SK-N-SH (cell line): ENCODE measurements around the gene INHBB. TPM values are rescaled to one million over a fixed set of nuclear protein-coding genes. Genes with fewer than 3 reads are reported as not detected.

ENCODE experiments used
- CTCF ChIA-PET: fragments of 300-600, 350-600 bp; formaldehyde crosslinking; extraction: SDS; loops from one replicate; lab custom pipeline; 2021; lab: Yijun Ruan, JAX
- POLR2A ChIA-PET: fragments of 350-600 bp; sonication (Branson Sonifier 250); formaldehyde crosslinking; extraction: SDS; loops from one replicate; lab custom pipeline; 2020; ENCODE audit warnings: antibody characterized with exemption, inconsistent platforms; lab: Yijun Ruan, JAX
- DNase-seq: peaks from one replicate; pipeline ENCODE4 v3.0.0; 2012
- H2AFZ ChIP-seq: fragments of 200-600 bp; sonication (generic); 2 replicates; pipeline ENCODE4 v1.8.1; 2016; ENCODE audit warnings: antibody characterized with exemption, mild to moderate bottlenecking, low read depth
- H3F3A ChIP-seq: fragments of 200-600 bp; sonication (generic); replicated peaks from 2 replicates; pipeline ENCODE3; 2016; ENCODE audit warnings: antibody characterized with exemption, mild to moderate bottlenecking; ENCODE audit not compliant: insufficient read depth
- H3K27ac ChIP-seq, 2 experiments: fragments of 200-500 bp in 1 of 2; fragments of 200-600 bp in 1 of 2; sonication (Bioruptor generic) in 1 of 2; sonication (generic), shearing (Covaris generic) in 1 of 2; 2 replicates each; pipeline versions ENCODE4 v1.5.1 to v1.6.1; 2014 to 2016; ENCODE audit warnings: low read depth in 2 of 2, inconsistent platforms in 1 of 2, low read length in 1 of 2, mild to moderate bottlenecking in 1 of 2, mixed read lengths in 1 of 2
- H3K27me3 ChIP-seq: fragments of 200-600 bp; sonication (generic), shearing (Covaris generic); 2 replicates; pipeline ENCODE4 v1.6.1; 2016; ENCODE audit warnings: mixed run types; ENCODE audit not compliant: insufficient read depth
- H3K36me3 ChIP-seq, 2 experiments: fragments of 200-500 bp in 1 of 2; fragments of 200-600 bp in 1 of 2; sonication (Bioruptor generic) in 1 of 2; sonication (generic) in 1 of 2; replicated peaks in 1 of 2; 2 replicates each; pipeline versions ENCODE3 to v1.5.1; 2014 to 2016; ENCODE audit warnings: low read length in 1 of 2, mild to moderate bottlenecking in 1 of 2; ENCODE audit not compliant: insufficient read depth in 2 of 2, control insufficient read depth in 1 of 2
- H3K4me1 ChIP-seq, 2 experiments: fragments of 200-500 bp in 1 of 2; fragments of 200-600 bp in 1 of 2; sonication (Bioruptor generic) in 1 of 2; sonication (generic), shearing (Covaris generic) in 1 of 2; 2 replicates each; pipeline versions ENCODE4 v1.5.1 to v1.6.1; 2014 to 2016; ENCODE audit warnings: low read depth in 1 of 2, low read length in 1 of 2, mixed run types in 1 of 2; ENCODE audit not compliant: insufficient read depth in 2 of 2, control insufficient read depth in 1 of 2
- H3K4me2 ChIP-seq: fragments of 200-600 bp; sonication (generic), shearing (Covaris generic); 2 replicates; pipeline ENCODE4 v1.6.1; 2017; ENCODE audit warnings: mixed run types
- H3K4me3 ChIP-seq, 2 experiments: fragments of 200-500 bp in 1 of 2; fragments of 200-600 bp in 1 of 2; sonication (Bioruptor generic) in 1 of 2; sonication (generic), shearing (Covaris generic) in 1 of 2; 2 replicates each; pipeline versions ENCODE4 v1.5.1 to v1.8.1; 2014 to 2016; ENCODE audit warnings: low read depth in 2 of 2, inconsistent platforms in 1 of 2, low read length in 1 of 2, mild to moderate bottlenecking in 1 of 2, mixed read lengths in 1 of 2, moderate library complexity in 1 of 2
- H3K79me2 ChIP-seq: fragments of 200-600 bp; sonication (generic); 2 replicates; pipeline ENCODE4 v1.8.1; 2017; ENCODE audit warnings: mild to moderate bottlenecking; ENCODE audit not compliant: insufficient read depth
- H3K9ac ChIP-seq: fragments of 200-600 bp; sonication (generic); 2 replicates; pipeline ENCODE4 v1.6.1; 2017; ENCODE audit warnings: mixed run types
- H3K9me2 ChIP-seq: fragments of 200-600 bp; sonication (generic); 2 replicates; pipeline ENCODE4 v1.6.1; 2017; ENCODE audit warnings: mixed run types
- H3K9me3 ChIP-seq: fragments of 200-600 bp; sonication (generic); 2 replicates; pipeline ENCODE4 v1.6.1; 2017; ENCODE audit warnings: mixed run types, mild to moderate bottlenecking, moderate library complexity
- H4K20me1 ChIP-seq: fragments of 200-600 bp; sonication (generic); 2 replicates; pipeline ENCODE4 v1.6.1; 2017; ENCODE audit warnings: mild to moderate bottlenecking, mixed run types; ENCODE audit not compliant: insufficient read depth
- ELF1 ChIP-seq: IDR thresholded peaks from 2 replicates; pipeline ENCODE4 v1.4.0; 2012
- EP300 ChIP-seq, 2 experiments: IDR thresholded peaks; 2 replicates each; pipeline versions ENCODE4 v1.4.0 to v1.6.1; 2012; ENCODE audit warnings: borderline replicate concordance in 1 of 2, low read depth in 1 of 2, low read length in 1 of 2
- GABPA ChIP-seq: IDR thresholded peaks from 2 replicates; pipeline ENCODE4 v1.4.0; 2012; ENCODE audit warnings: low read depth, mild to moderate bottlenecking
- GATA2 ChIP-seq: sonication (generic); formaldehyde crosslinking; IDR thresholded peaks from 2 replicates; pipeline ENCODE4 v1.5.0; 2020; ENCODE audit warnings: mild to moderate bottlenecking, missing genetic modification reagents
- JUND ChIP-seq: IDR thresholded peaks from 2 replicates; pipeline ENCODE4 v1.4.0; 2012
- NRF1 ChIP-seq: IDR thresholded peaks from 2 replicates; pipeline ENCODE4 v1.6.1; 2012; ENCODE audit warnings: low read depth, mild to moderate bottlenecking, low read length
- POLR2AphosphoS5 ChIP-seq: IDR thresholded peaks from 2 replicates; pipeline ENCODE4 v1.6.1; 2012; ENCODE audit warnings: low read depth, low read length
- SIN3A ChIP-seq: IDR thresholded peaks from 2 replicates; pipeline ENCODE4 v1.6.1; 2012; ENCODE audit warnings: low read depth, mild to moderate bottlenecking, low read length, moderate library complexity, borderline replicate concordance
- TAF1 ChIP-seq: IDR thresholded peaks from 2 replicates; pipeline ENCODE4 v1.6.1; 2012; ENCODE audit warnings: low read depth, mild to moderate bottlenecking, low read length, moderate library complexity, borderline replicate concordance
- TCF12 ChIP-seq: IDR thresholded peaks from 2 replicates; pipeline ENCODE4 v1.4.0; 2012
- TEAD4 ChIP-seq: IDR thresholded peaks from 2 replicates; pipeline ENCODE4 v1.4.0; 2012; ENCODE audit warnings: mild to moderate bottlenecking, borderline replicate concordance; ENCODE audit not compliant: insufficient read depth
- WGBS: methylation state at CpG from one replicate; pipeline ENCODE4 v1.1.6; 2017; ENCODE audit warnings: low lambda C conversion rate; 5-methylcytosine and 5-hydroxymethylcytosine counted together
- polyA plus RNA-seq, 3 experiments: library from polyadenylated mRNA; depleted of rRNA; stranded (reverse); fragments of >200 nt; gene quantifications; 2 replicates each; pipeline ENCODE4 v1.2.3, GENCODE V29; 2012
- TF ChIP-seq, protein P1 (sequence below): fragments of 200-600 bp; sonication (generic); IDR thresholded peaks from 2 replicates; pipeline ENCODE4 v1.6.1; 2017; ENCODE audit warnings: antibody characterized with exemption, mild to moderate bottlenecking, moderate library complexity

INHBB gene
- polyA plus RNA-seq, 1 of the 3 experiments (the other 2 are of a cell fraction), result 0.03 TPM

DNA sequence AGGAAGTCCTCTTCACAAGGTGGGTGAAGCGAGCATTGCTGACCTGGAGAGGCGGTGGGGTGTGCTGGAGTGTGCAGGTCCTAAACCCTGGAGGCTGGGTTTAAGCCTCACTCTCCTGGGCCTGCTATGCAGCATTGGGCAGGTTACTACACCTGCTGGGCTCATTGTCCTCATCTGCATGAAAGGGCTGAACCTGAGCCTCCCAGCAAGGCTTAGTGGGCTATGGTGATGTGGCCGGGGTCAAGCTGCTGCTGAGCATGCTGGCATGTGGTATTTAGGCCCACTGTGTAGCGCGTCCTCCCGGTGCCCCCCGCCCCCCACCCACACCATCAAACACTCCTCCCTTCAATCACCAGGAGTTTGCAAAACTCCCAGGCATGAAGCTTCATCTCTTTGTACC lies 37.3 kb downstream of the INHBB start:
- WGBS, result 57% methylated on average over 1 of the region's 7 CpGs
- H3K9me3 ChIP-seq, result no peaks in the 10 kb centered on the region
- H3K36me3 ChIP-seq, result no peaks in the 10 kb centered on the region
- no peaks in the 10 kb centered on the region for H3F3A ChIP-seq
- CTCF ChIA-PET, result interaction anchor here (0.6 kb wide), 1 partner anchor 31 kb away, joined by 3 read pairs; no protein-coding TSS in a partner anchor
- no peak overlapping the region for H3K4me3 ChIP-seq
- H3K27me3 ChIP-seq, result peaks cover 6% of the 10 kb centered on the region
- no peak overlapping the region for H3K27ac ChIP-seq
- H3K4me1 ChIP-seq, result peaks cover 0 to 3% of the 10 kb centered on the region in 2 experiments; a peak in 1 of 4 replicates
- no peak overlapping the region for H2AFZ ChIP-seq
- no peak overlapping the region for H3K9ac ChIP-seq
- H4K20me1 ChIP-seq, result no peaks in the 10 kb centered on the region
- no peaks in the 10 kb centered on the region for H3K79me2 ChIP-seq
- no peak overlapping the region for H3K4me2 ChIP-seq
- H3K9me2 ChIP-seq, result no peaks in the 10 kb centered on the region
- TF ChIP-seq TEAD4 (no peak), ELF1 (no peak)
- DNase-seq, result no peak
- POLR2A ChIA-PET, result no interaction called here

DNA sequence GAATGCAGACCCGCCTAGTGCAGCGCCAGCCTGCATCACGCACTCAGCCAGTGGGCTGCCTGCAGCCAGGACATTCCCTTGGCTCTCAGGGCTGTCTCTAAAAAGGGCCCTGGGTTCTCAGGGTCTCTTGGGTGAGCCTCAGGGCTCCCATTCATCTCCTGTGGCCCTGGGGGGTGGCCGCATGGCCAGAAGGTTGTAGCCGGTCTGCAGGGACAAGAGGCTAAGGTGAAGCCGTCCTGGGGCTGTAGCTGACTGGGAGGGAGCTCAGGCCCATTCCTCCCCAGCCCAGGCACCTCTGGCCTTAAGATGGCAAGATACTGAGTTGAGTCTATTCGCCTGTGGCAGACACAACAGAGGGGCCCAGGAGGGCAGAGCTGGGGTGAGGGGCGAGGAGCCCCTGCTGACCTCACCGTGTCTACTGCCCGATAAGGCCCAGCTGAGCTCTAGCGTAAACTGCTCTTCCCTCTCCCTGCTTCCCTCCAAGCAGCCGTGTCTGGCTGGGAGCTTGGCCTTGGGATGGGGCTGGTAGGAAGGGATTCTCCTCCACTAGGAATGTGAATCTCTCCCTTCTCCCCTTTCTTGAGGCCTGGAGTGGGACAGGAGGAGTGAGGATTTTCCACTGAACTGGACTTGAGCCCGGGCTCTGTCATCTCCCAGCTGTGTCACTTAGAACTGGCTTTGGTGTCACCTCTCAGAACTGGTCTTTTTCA lies 37.9 kb downstream of the INHBB start:
- no peak overlapping the region for H2AFZ ChIP-seq
- no peaks in the 10 kb centered on the region for H3F3A ChIP-seq
- WGBS, result 82% methylated on average over 4 of the region's 13 CpGs
- H3K36me3 ChIP-seq, result no peaks in the 10 kb centered on the region
- no peaks in the 10 kb centered on the region for H4K20me1 ChIP-seq
- no peak overlapping the region for H3K4me3 ChIP-seq
- ChIA-PET POLR2A (no interaction called here), CTCF (interaction anchor here (0.6 to 1.1 kb wide), 2 partner anchors 32 to 39 kb away, joined by 3 to 4 read pairs; no protein-coding TSS in a partner anchor)
- H3K79me2 ChIP-seq, result no peaks in the 10 kb centered on the region
- H3K9me2 ChIP-seq, result no peaks in the 10 kb centered on the region
- peaks cover 0 to 3% of the 10 kb centered on the region in 2 experiments; a peak in 1 of 4 replicates for H3K4me1 ChIP-seq
- H3K9me3 ChIP-seq, result no peaks in the 10 kb centered on the region
- H3K9ac ChIP-seq, result no peak overlapping the region
- no peak overlapping the region for H3K4me2 ChIP-seq
- TF ChIP-seq TCF12 (no peak), TAF1 (no peak), NRF1 (no peak), SIN3A (no peak), EP300 (IDR thresholded peaks at IDR 0.05; ENCODE audit: borderline replicate concordance in 1 of 2, low read depth in 1 of 2, low read length in 1 of 2) (no peak), JUND (no peak), GATA2 (no peak), POLR2AphosphoS5 (no peak), GABPA (no peak)
- TF ChIP-seq, protein P1, sequence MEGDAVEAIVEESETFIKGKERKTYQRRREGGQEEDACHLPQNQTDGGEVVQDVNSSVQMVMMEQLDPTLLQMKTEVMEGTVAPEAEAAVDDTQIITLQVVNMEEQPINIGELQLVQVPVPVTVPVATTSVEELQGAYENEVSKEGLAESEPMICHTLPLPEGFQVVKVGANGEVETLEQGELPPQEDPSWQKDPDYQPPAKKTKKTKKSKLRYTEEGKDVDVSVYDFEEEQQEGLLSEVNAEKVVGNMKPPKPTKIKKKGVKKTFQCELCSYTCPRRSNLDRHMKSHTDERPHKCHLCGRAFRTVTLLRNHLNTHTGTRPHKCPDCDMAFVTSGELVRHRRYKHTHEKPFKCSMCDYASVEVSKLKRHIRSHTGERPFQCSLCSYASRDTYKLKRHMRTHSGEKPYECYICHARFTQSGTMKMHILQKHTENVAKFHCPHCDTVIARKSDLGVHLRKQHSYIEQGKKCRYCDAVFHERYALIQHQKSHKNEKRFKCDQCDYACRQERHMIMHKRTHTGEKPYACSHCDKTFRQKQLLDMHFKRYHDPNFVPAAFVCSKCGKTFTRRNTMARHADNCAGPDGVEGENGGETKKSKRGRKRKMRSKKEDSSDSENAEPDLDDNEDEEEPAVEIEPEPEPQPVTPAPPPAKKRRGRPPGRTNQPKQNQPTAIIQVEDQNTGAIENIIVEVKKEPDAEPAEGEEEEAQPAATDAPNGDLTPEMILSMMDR, result no peak
- H3K27me3 ChIP-seq, result peaks cover 6% of the 10 kb centered on the region
- H3K27ac ChIP-seq, result no peak overlapping the region
- no peak for DNase-seq
